HEK293 (cell line): ENCODE data around the gene ZBTB38.

Source experiments
- ATF2 ChIP-seq: fragments of 450-650 bp; formaldehyde crosslinking; IDR thresholded peaks from 2 replicates; pipeline ENCODE4 v1.5.1; 2016; ENCODE audit warnings: missing biosample characterization, missing genetic modification characterization, low read depth
- BCL11A ChIP-seq: fragments of 450-650 bp; formaldehyde crosslinking; IDR thresholded peaks from 2 replicates; pipeline ENCODE4 v1.5.1; 2016; ENCODE audit warnings: low read depth, missing biosample characterization, missing genetic modification characterization
- CTCF ChIP-seq: fragments of 450-650 bp; formaldehyde crosslinking; IDR thresholded peaks from 2 replicates; pipeline ENCODE4 v1.5.1; 2016; ENCODE audit warnings: missing biosample characterization, missing genetic modification characterization
- FEZF1 ChIP-seq: fragments of 450-650 bp; formaldehyde crosslinking; IDR thresholded peaks from 2 replicates; pipeline ENCODE4 v1.5.1; 2016; ENCODE audit warnings: missing biosample characterization, missing genetic modification characterization
- KLF1 ChIP-seq: fragments of 450-650 bp; formaldehyde crosslinking; IDR thresholded peaks from 2 replicates; pipeline ENCODE4 v1.5.1; 2016; ENCODE audit warnings: missing biosample characterization, missing genetic modification characterization
- MYNN ChIP-seq: fragments of 450-650 bp; formaldehyde crosslinking; IDR thresholded peaks from 2 replicates; pipeline ENCODE4 v1.5.1; 2016; ENCODE audit warnings: missing biosample characterization, missing genetic modification characterization, borderline replicate concordance
- MZF1 ChIP-seq: fragments of 450-650 bp; formaldehyde crosslinking; IDR thresholded peaks from 2 replicates; pipeline ENCODE4 v1.5.1; 2017; ENCODE audit warnings: missing biosample characterization, missing genetic modification characterization, borderline replicate concordance
- OVOL3 ChIP-seq: fragments of 450-650 bp; formaldehyde crosslinking; IDR thresholded peaks from 2 replicates; pipeline ENCODE4 v1.5.1; 2016; ENCODE audit warnings: missing biosample characterization, missing genetic modification characterization
- ZBTB20 ChIP-seq: fragments of 450-650 bp; formaldehyde crosslinking; IDR thresholded peaks from 2 replicates; pipeline ENCODE4 v1.5.1; 2016; ENCODE audit warnings: missing biosample characterization, missing genetic modification characterization
- ZBTB21 ChIP-seq: fragments of 450-650 bp; formaldehyde crosslinking; IDR thresholded peaks from 2 replicates; pipeline ENCODE4 v1.5.1; 2017; ENCODE audit warnings: missing biosample characterization, missing genetic modification characterization
- ZBTB48 ChIP-seq: fragments of 450-650 bp; formaldehyde crosslinking; IDR thresholded peaks from 2 replicates; pipeline ENCODE4 v1.5.1; 2016; ENCODE audit warnings: missing biosample characterization, missing genetic modification characterization
- ZBTB8A ChIP-seq: fragments of 450-650 bp; formaldehyde crosslinking; IDR thresholded peaks from 2 replicates; pipeline ENCODE4 v1.5.1; 2016; ENCODE audit warnings: missing biosample characterization, missing genetic modification characterization
- ZFHX2 ChIP-seq: fragments of 450-650 bp; formaldehyde crosslinking; conservative IDR thresholded peaks from 2 replicates; pipeline ENCODE4 v1.5.1; 2016; ENCODE audit warnings: missing biosample characterization, missing genetic modification characterization
- ZFP69B ChIP-seq: fragments of 450-650 bp; formaldehyde crosslinking; IDR thresholded peaks from 2 replicates; pipeline ENCODE4 v1.5.1; 2016; ENCODE audit warnings: missing biosample characterization, missing genetic modification characterization
- ZNF133 ChIP-seq: fragments of 450-650 bp; formaldehyde crosslinking; IDR thresholded peaks from 2 replicates; pipeline ENCODE4 v1.5.1; 2016; ENCODE audit warnings: missing biosample characterization, missing genetic modification characterization
- ZNF155 ChIP-seq: fragments of 450-650 bp; formaldehyde crosslinking; IDR thresholded peaks from 2 replicates; pipeline ENCODE4 v1.5.1; 2016; ENCODE audit warnings: missing biosample characterization, missing genetic modification characterization
- ZNF16 ChIP-seq: fragments of 450-650 bp; formaldehyde crosslinking; IDR thresholded peaks from 2 replicates; pipeline ENCODE4 v1.5.1; 2016; ENCODE audit warnings: low read depth, missing biosample characterization, missing genetic modification characterization
- ZNF175 ChIP-seq: fragments of 450-650 bp; formaldehyde crosslinking; IDR thresholded peaks from 2 replicates; pipeline ENCODE4 v1.5.1; 2016; ENCODE audit warnings: missing biosample characterization, missing genetic modification characterization
- ZNF184 ChIP-seq: fragments of 450-650 bp; IDR thresholded peaks from 2 replicates; pipeline ENCODE4 v1.5.1; 2018; ENCODE audit warnings: missing biosample characterization, mild to moderate bottlenecking, missing genetic modification characterization
- ZNF19 ChIP-seq: fragments of 450-650 bp; formaldehyde crosslinking; IDR thresholded peaks from 2 replicates; pipeline ENCODE4; 2016; ENCODE audit warnings: missing biosample characterization, missing genetic modification characterization, low read depth
- ZNF248 ChIP-seq: fragments of 450-650 bp; formaldehyde crosslinking; IDR thresholded peaks from 2 replicates; pipeline ENCODE4 v1.5.1; 2017; ENCODE audit warnings: missing biosample characterization, missing genetic modification characterization
- ZNF292 ChIP-seq: fragments of 450-650 bp; formaldehyde crosslinking; IDR thresholded peaks from 2 replicates; pipeline ENCODE4 v1.5.1; 2016; ENCODE audit warnings: low read depth, missing biosample characterization, missing genetic modification characterization, borderline replicate concordance
- ZNF311 ChIP-seq: fragments of 450-650 bp; formaldehyde crosslinking; IDR thresholded peaks from 2 replicates; pipeline ENCODE4 v1.5.1; 2017; ENCODE audit warnings: missing biosample characterization, missing genetic modification characterization, borderline replicate concordance
- ZNF521 ChIP-seq: fragments of 450-650 bp; formaldehyde crosslinking; IDR thresholded peaks from 2 replicates; pipeline ENCODE4 v1.5.1; 2017; ENCODE audit warnings: missing biosample characterization, mild to moderate bottlenecking, missing genetic modification characterization
- ZNF555 ChIP-seq: fragments of 450-650 bp; formaldehyde crosslinking; conservative IDR thresholded peaks from 2 replicates; pipeline ENCODE4 v1.5.1; 2017; ENCODE audit warnings: missing biosample characterization, mild to moderate bottlenecking, missing genetic modification characterization, inconsistent platforms
- ZNF571 ChIP-seq: fragments of 450-650 bp; formaldehyde crosslinking; IDR thresholded peaks from 2 replicates; pipeline ENCODE4 v1.5.0; 2017; ENCODE audit warnings: missing biosample characterization, missing genetic modification characterization
- ZNF580 ChIP-seq: fragments of 450-650 bp; formaldehyde crosslinking; IDR thresholded peaks from 2 replicates; pipeline ENCODE4 v1.5.1; 2016; ENCODE audit warnings: missing biosample characterization, missing genetic modification characterization
- ZNF768 ChIP-seq: fragments of 450-650 bp; formaldehyde crosslinking; IDR thresholded peaks from 2 replicates; pipeline ENCODE4 v1.5.1; 2018; ENCODE audit warnings: missing biosample characterization, mild to moderate bottlenecking, missing genetic modification characterization
- TF ChIP-seq, protein P1 (sequence below): fragments of 450-650 bp; formaldehyde crosslinking; conservative IDR thresholded peaks from 2 replicates; pipeline ENCODE4 v1.5.1; 2016; ENCODE audit warnings: low read depth, missing biosample characterization, missing genetic modification characterization
- TF ChIP-seq, protein P2 (sequence below): fragments of 450-650 bp; IDR thresholded peaks from 2 replicates; pipeline ENCODE4 v1.5.1; 2018; ENCODE audit warnings: missing biosample characterization, mild to moderate bottlenecking, missing genetic modification characterization
- TF ChIP-seq, protein P3 (sequence below): fragments of 450-650 bp; formaldehyde crosslinking; IDR thresholded peaks from 2 replicates; pipeline ENCODE4 v1.5.1; 2016; ENCODE audit warnings: missing biosample characterization, missing genetic modification characterization

Gene ZBTB38

GRCh38 chr3:141360888-141361598 is 7.3 kb upstream of the ZBTB38 start (continued):
- TF ChIP-seq, protein P1, sequence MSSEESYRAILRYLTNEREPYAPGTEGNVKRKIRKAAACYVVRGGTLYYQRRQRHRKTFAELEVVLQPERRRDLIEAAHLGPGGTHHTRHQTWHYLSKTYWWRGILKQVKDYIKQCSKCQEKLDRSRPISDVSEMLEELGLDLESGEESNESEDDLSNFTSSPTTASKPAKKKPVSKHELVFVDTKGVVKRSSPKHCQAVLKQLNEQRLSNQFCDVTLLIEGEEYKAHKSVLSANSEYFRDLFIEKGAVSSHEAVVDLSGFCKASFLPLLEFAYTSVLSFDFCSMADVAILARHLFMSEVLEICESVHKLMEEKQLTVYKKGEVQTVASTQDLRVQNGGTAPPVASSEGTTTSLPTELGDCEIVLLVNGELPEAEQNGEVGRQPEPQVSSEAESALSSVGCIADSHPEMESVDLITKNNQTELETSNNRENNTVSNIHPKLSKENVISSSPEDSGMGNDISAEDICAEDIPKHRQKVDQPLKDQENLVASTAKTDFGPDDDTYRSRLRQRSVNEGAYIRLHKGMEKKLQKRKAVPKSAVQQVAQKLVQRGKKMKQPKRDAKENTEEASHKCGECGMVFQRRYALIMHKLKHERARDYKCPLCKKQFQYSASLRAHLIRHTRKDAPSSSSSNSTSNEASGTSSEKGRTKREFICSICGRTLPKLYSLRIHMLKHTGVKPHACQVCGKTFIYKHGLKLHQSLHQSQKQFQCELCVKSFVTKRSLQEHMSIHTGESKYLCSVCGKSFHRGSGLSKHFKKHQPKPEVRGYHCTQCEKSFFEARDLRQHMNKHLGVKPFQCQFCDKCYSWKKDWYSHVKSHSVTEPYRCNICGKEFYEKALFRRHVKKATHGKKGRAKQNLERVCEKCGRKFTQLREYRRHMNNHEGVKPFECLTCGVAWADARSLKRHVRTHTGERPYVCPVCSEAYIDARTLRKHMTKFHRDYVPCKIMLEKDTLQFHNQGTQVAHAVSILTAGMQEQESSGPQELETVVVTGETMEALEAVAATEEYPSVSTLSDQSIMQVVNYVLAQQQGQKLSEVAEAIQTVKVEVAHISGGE = no peak
- no peak for TF ChIP-seq ZNF521 (tag by site-specific recombination)
- TF ChIP-seq ZBTB48 (tag by site-specific recombination) = peak; percentile 74; the same call in 1 of the 2 replicates
- TF ChIP-seq, protein P2, sequence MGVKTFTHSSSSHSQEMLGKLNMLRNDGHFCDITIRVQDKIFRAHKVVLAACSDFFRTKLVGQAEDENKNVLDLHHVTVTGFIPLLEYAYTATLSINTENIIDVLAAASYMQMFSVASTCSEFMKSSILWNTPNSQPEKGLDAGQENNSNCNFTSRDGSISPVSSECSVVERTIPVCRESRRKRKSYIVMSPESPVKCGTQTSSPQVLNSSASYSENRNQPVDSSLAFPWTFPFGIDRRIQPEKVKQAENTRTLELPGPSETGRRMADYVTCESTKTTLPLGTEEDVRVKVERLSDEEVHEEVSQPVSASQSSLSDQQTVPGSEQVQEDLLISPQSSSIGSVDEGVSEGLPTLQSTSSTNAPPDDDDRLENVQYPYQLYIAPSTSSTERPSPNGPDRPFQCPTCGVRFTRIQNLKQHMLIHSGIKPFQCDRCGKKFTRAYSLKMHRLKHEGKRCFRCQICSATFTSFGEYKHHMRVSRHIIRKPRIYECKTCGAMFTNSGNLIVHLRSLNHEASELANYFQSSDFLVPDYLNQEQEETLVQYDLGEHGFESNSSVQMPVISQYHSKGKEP = no peak
- TF ChIP-seq ZBTB8A (tag by site-specific recombination) = no peak
- no peak for TF ChIP-seq MYNN (tag by site-specific recombination)
- no peak for TF ChIP-seq KLF1 (tag by site-specific recombination)
- no peak for TF ChIP-seq MZF1
- no peak for TF ChIP-seq ZNF16
- no peak for TF ChIP-seq ZNF133 (tag by site-specific recombination)
- TF ChIP-seq ZNF768 (tag by site-specific recombination) = peak; percentile 80; the same call in 1 of the 2 replicates
- no peak for TF ChIP-seq ZBTB20 (tag by site-specific recombination)
- 0 out of 2 replicates have a peak, but pooled peaks have one; percentile 44 for TF ChIP-seq FEZF1 (tag by site-specific recombination)
- no peak for TF ChIP-seq ZNF555
- TF ChIP-seq ZNF155 = no peak
- no peak for TF ChIP-seq ATF2
- no peak for TF ChIP-seq OVOL3
- no peak for TF ChIP-seq ZNF175 (tag by site-specific recombination)
- no peak for TF ChIP-seq ZNF311 (tag by site-specific recombination)
- no peak for TF ChIP-seq ZNF248
- TF ChIP-seq ZNF580 = no peak
- no peak for TF ChIP-seq ZNF184
- TF ChIP-seq, protein P3, sequence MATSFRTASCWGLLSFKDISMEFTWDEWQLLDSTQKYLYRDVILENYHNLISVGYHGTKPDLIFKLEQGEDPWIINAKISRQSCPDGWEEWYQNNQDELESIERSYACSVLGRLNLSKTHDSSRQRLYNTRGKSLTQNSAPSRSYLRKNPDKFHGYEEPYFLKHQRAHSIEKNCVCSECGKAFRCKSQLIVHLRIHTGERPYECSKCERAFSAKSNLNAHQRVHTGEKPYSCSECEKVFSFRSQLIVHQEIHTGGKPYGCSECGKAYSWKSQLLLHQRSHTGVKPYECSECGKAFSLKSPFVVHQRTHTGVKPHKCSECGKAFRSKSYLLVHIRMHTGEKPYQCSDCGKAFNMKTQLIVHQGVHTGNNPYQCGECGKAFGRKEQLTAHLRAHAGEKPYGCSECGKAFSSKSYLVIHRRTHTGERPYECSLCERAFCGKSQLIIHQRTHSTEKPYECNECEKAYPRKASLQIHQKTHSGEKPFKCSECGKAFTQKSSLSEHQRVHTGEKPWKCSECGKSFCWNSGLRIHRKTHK (tag by site-specific recombination) = no peak
- TF ChIP-seq ZFP69B = no peak
- 0 out of 2 replicates have a peak, but pooled peaks have one; percentile 30 for TF ChIP-seq CTCF (tag by site-specific recombination)
- no peak for TF ChIP-seq ZFHX2
- no peak for TF ChIP-seq ZNF292
- no peak for TF ChIP-seq ZBTB21 (tag by site-specific recombination)
- TF ChIP-seq ZNF19 = no peak
- TF ChIP-seq ZNF571 = no peak
- no peak for TF ChIP-seq BCL11A (tag by site-specific recombination)
